Hematopoietic multipotent progenitor cell treated with erythropoietin and hydrocortisone succinate and interleukin-3 and kit ligand, for 17 days (in vitro differentiated cells): ENCODE measurements around the gene CHD8.
A peak's percentile ranks its signal among the peaks of the same experiment; 100 is the strongest.

ENCODE experiments used
- DNase-seq: peaks from one replicate; pipeline ENCODE4 v3.0.0-alpha.2; 2015; ENCODE audit warnings: low spot score

The CHD8 gene

GRCh38 chr14:21437063-21437901, 18.6 kb downstream of the CHD8 start:
- peak; percentile 99 for DNase-seq

- DNase-seq, result peak; percentile 33
Measured at GRCh38 chr14:21436567-21437062, 19.3 kb downstream of the CHD8 start.

- no peak for DNase-seq
Measured at GRCh38 chr14:21431126-21431525, 24.8 kb downstream of the CHD8 start.

- DNase-seq, result no peak
Measured at GRCh38 chr14:21428930-21429329, 27.0 kb downstream of the CHD8 start.

- no peak for DNase-seq
Measured at GRCh38 chr14:21426692-21427091, 29.2 kb downstream of the CHD8 start.

GRCh38 chr14:21419528-21419927, 36.4 kb downstream of the CHD8 start:
- DNase-seq, result no peak

GRCh38 chr14:21415329-21415728, 40.6 kb downstream of the CHD8 start:
- DNase-seq, result no peak

GRCh38 chr14:21414137-21414631, 41.7 kb downstream of the CHD8 start:
- DNase-seq, result no peak

- DNase-seq, result no peak
Measured at GRCh38 chr14:21408147-21408546, 47.8 kb downstream of the CHD8 start.

- no peak for DNase-seq
Measured at GRCh38 chr14:21406213-21406612, 49.7 kb downstream of the CHD8 start.

GRCh38 chr14:21405097-21405496, 50.8 kb downstream of the CHD8 start:
- no peak for DNase-seq

GRCh38 chr14:21399311-21399870, 56.5 kb downstream of the CHD8 start:
- no peak for DNase-seq

- DNase-seq, result no peak
Measured at GRCh38 chr14:21398901-21399300, 57.0 kb downstream of the CHD8 start.

GRCh38 chr14:21395450-21395849, 60.5 kb downstream of the CHD8 start:
- DNase-seq, result no peak

- DNase-seq, result no peak
Measured at GRCh38 chr14:21385188-21385904, 70.6 kb downstream of the CHD8 start.

GRCh38 chr14:21384494-21384851, 71.5 kb downstream of the CHD8 start:
- no peak for DNase-seq

GRCh38 chr14:21383848-21384493, 72.0 kb downstream of the CHD8 start, which contains the start of gene SUPT16H:
SUPT16H (minus strand) TSS chr14:21384019; CDS start chr14:21383927, 92 bp downstream.
- peak; percentile 94 for DNase-seq

GRCh38 chr14:21382886-21383847, 72.8 kb downstream of the CHD8 start:
- peak; percentile 39 for DNase-seq

GRCh38 chr14:21382095-21382494, 73.8 kb downstream of the CHD8 start:
- DNase-seq, result peak; percentile 12

GRCh38 chr14:21379338-21379737, 76.6 kb downstream of the CHD8 start:
- DNase-seq, result no peak

GRCh38 chr14:21373980-21374379, 81.9 kb downstream of the CHD8 start:
- DNase-seq, result no peak
